H1 (cell line): ENCODE results near the gene ATP6V1C2. TPM values are rescaled to one million over a fixed set of nuclear protein-coding genes. Genes with fewer than 3 reads are reported as not detected.
A peak's percentile ranks its signal among the peaks of the same experiment; 100 is the strongest.

Source experiments
- CTCF ChIA-PET: fragments of 300-600 bp; sonication (Branson Sonifier 250); formaldehyde crosslinking; loops from one replicate; lab custom pipeline; 2021; ENCODE audit not compliant: partially characterized antibody; lab: Charles Lee
- POLR2A ChIA-PET: fragments of 300-600 bp; sonication (Branson Sonifier 250); formaldehyde crosslinking; loops from one replicate; lab custom pipeline; 2021; ENCODE audit warnings: inconsistent platforms; ENCODE audit not compliant: partially characterized antibody; lab: Charles Lee
- DNase-seq, 2 experiments: peaks; one replicate each; pipeline versions ENCODE4 v3.0.0 to v3.0.0-alpha.2; 2010 to 2022; ENCODE audit warnings: low spot score in 2 of 2, low read depth in 1 of 2, mixed read lengths in 1 of 2
- FAIRE-seq: peaks from 2 replicates; lab custom pipeline; 2011; peaks lifted over from hg19 to GRCh38; lab: Jason Lieb, UNC
- H2AFZ ChIP-seq: 2 replicates; pipeline ENCODE4 v1.8.1; 2012; ENCODE audit warnings: low read length, inconsistent platforms
- H2AK5ac ChIP-seq: 2 replicates; pipeline ENCODE4 v1.6.1; 2013; ENCODE audit warnings: low read depth, low read length
- H2BK120ac ChIP-seq: replicated peaks from 2 replicates; pipeline ENCODE3; 2013; ENCODE audit warnings: low read depth, low read length, inconsistent platforms
- H2BK12ac ChIP-seq: 2 replicates; pipeline ENCODE4 v1.6.1; 2013; ENCODE audit warnings: low read depth, low read length
- H2BK15ac ChIP-seq: 2 replicates; pipeline ENCODE4 v1.6.1; 2013; ENCODE audit warnings: low read length
- H2BK20ac ChIP-seq: 2 replicates; pipeline ENCODE4 v1.6.1; 2013; ENCODE audit warnings: low read length
- H2BK5ac ChIP-seq: 2 replicates; pipeline ENCODE4 v1.6.1; 2013; ENCODE audit warnings: low read depth, low read length
- H3K14ac ChIP-seq: 2 replicates; pipeline ENCODE4 v1.6.1; 2013; ENCODE audit warnings: inconsistent platforms; ENCODE audit not compliant: insufficient read length
- H3K18ac ChIP-seq: 2 replicates; pipeline ENCODE4 v1.6.1; 2013; ENCODE audit warnings: low read length; ENCODE audit errors: extremely low read depth
- H3K23ac ChIP-seq: 2 replicates; pipeline ENCODE4 v1.6.1; 2013; ENCODE audit warnings: inconsistent platforms; ENCODE audit not compliant: insufficient read length
- H3K23me2 ChIP-seq: 2 replicates; pipeline ENCODE4 v1.6.1; 2013; ENCODE audit warnings: low read depth, low read length
- H3K27ac ChIP-seq: 2 replicates; pipeline ENCODE4 v1.6.1; 2011; ENCODE audit warnings: low read depth, low read length, inconsistent platforms
- H3K27me3 ChIP-seq, 4 experiments: replicated peaks in 1 of 4; 1 replicate in 1 of 4; 2 replicates in 3 of 4; pipeline versions ENCODE4 v1.6.1 to v1.8.1; 2011 to 2013; ENCODE audit warnings: low read length in 3 of 4, mild to moderate bottlenecking in 3 of 4, inconsistent platforms in 2 of 4, mixed read lengths in 2 of 4, moderate library complexity in 1 of 4; ENCODE audit not compliant: control insufficient read depth in 3 of 4, insufficient read depth in 3 of 4; ENCODE audit errors: extremely low read depth in 1 of 4
- H3K36me3 ChIP-seq, 4 experiments: 2 replicates each; pipeline versions ENCODE4 v1.6.1 to v1.8.1; 2011 to 2013; ENCODE audit warnings: mild to moderate bottlenecking in 4 of 4, low read length in 3 of 4, moderate library complexity in 2 of 4, control low read depth in 1 of 4, inconsistent platforms in 1 of 4; ENCODE audit not compliant: insufficient read depth in 4 of 4, control insufficient read depth in 2 of 4
- H3K4ac ChIP-seq: replicated peaks from 2 replicates; pipeline ENCODE3; 2013; ENCODE audit warnings: low read length, low read depth, mixed read lengths, inconsistent platforms; ENCODE audit not compliant: insufficient read length
- H3K4me1 ChIP-seq, 4 experiments: replicated peaks in 1 of 4; 1 replicate in 1 of 4; 2 replicates in 3 of 4; pipeline versions ENCODE4 v1.6.1 to v1.8.1; 2011 to 2013; ENCODE audit warnings: low read length in 3 of 4, inconsistent platforms in 2 of 4, mixed read lengths in 1 of 4; ENCODE audit not compliant: insufficient read depth in 4 of 4, control insufficient read depth in 3 of 4
- H3K4me2 ChIP-seq, 2 experiments: 2 replicates each; pipeline versions ENCODE4 v1.6.1 to v1.8.1; 2011 to 2013; ENCODE audit warnings: low read depth in 2 of 2, low read length in 2 of 2, control low read depth in 1 of 2, inconsistent platforms in 1 of 2, mild to moderate bottlenecking in 1 of 2; ENCODE audit not compliant: insufficient read depth in 1 of 2
- H3K4me3 ChIP-seq, 4 experiments: fragments of 200-600, 300-600 bp in 1 of 4; sonication (generic), shearing (Covaris generic), sonication (Bioruptor Twin) in 1 of 4; 2 replicates each; pipeline versions ENCODE4 v1.5.1 to v1.8.1; 2011 to 2016; ENCODE audit warnings: low read length in 4 of 4, low read depth in 3 of 4, control low read depth in 2 of 4, inconsistent platforms in 2 of 4, mild to moderate bottlenecking in 2 of 4, mixed read lengths in 1 of 4, moderate library complexity in 1 of 4; ENCODE audit not compliant: insufficient read depth in 2 of 4; ENCODE audit errors: extremely low read depth in 1 of 4
- H3K56ac ChIP-seq: replicated peaks from 2 replicates; pipeline ENCODE3; 2013; ENCODE audit warnings: low read depth, mild to moderate bottlenecking, mixed read lengths, low read length, inconsistent platforms; ENCODE audit not compliant: insufficient read length
- H3K79me1 ChIP-seq: 2 replicates; pipeline ENCODE4 v1.6.1; 2013; ENCODE audit warnings: low read depth, low read length, control low read depth
- H3K79me2 ChIP-seq, 2 experiments: 2 replicates each; pipeline versions ENCODE4 v1.6.1 to v1.8.1; 2012 to 2013; ENCODE audit warnings: low read length in 2 of 2, mild to moderate bottlenecking in 2 of 2, inconsistent platforms in 1 of 2; ENCODE audit not compliant: insufficient read depth in 2 of 2, control insufficient read depth in 1 of 2
- H3K9ac ChIP-seq, 4 experiments: replicated peaks in 1 of 4; 1 replicate in 1 of 4; 2 replicates in 3 of 4; pipeline versions ENCODE4 v1.6.1 to v1.8.1; 2011 to 2013; ENCODE audit warnings: low read depth in 3 of 4, low read length in 3 of 4, control low read depth in 2 of 4, mild to moderate bottlenecking in 2 of 4, moderate library complexity in 2 of 4, inconsistent platforms in 1 of 4; ENCODE audit errors: extremely low read depth in 1 of 4
- H3K9me3 ChIP-seq, 2 experiments: 2 replicates each; pipeline versions ENCODE4 v1.6.1 to v1.8.1; 2012 to 2013; ENCODE audit warnings: mild to moderate bottlenecking in 2 of 2, moderate library complexity in 2 of 2, control low read depth in 1 of 2, inconsistent platforms in 1 of 2, low read depth in 1 of 2, low read length in 1 of 2, mixed read lengths in 1 of 2; ENCODE audit not compliant: insufficient read depth in 2 of 2
- H4K20me1 ChIP-seq, 2 experiments: replicated peaks in 1 of 2; 2 replicates each; pipeline versions ENCODE3 to v1.8.1; 2011 to 2013; ENCODE audit warnings: inconsistent platforms in 2 of 2, low read length in 2 of 2, mild to moderate bottlenecking in 1 of 2; ENCODE audit not compliant: insufficient read depth in 2 of 2, control insufficient read depth in 1 of 2
- H4K5ac ChIP-seq: 2 replicates; pipeline ENCODE4 v1.6.1; 2013; ENCODE audit warnings: low read length, low read depth, mixed read lengths, inconsistent platforms; ENCODE audit not compliant: insufficient read length
- H4K8ac ChIP-seq: 2 replicates; pipeline ENCODE4 v1.8.0; 2013; ENCODE audit warnings: mild to moderate bottlenecking, moderate library complexity, low read length, inconsistent platforms; ENCODE audit not compliant: insufficient read depth; ENCODE audit errors: extremely low read depth
- H4K91ac ChIP-seq: replicated peaks from 2 replicates; pipeline ENCODE3; 2013; ENCODE audit warnings: low read length, mixed read lengths, inconsistent platforms; ENCODE audit not compliant: insufficient read length
- ASH2L ChIP-seq: fragments of 200-600, 300-600 bp; sonication (generic); IDR thresholded peaks from one replicate; pipeline ENCODE4 v1.7.1; 2017; ENCODE audit warnings: low read length
- EZH2 ChIP-seq: fragments of 200-600 bp; sonication (generic); IDR thresholded peaks from 2 replicates; pipeline ENCODE4 v1.7.1; 2012; ENCODE audit warnings: low read depth, mild to moderate bottlenecking, moderate library complexity, low read length, inconsistent platforms; ENCODE audit not compliant: severe bottlenecking
- FOSL1 ChIP-seq: IDR thresholded peaks from 2 replicates; pipeline ENCODE4 v1.6.1; 2011; ENCODE audit warnings: mild to moderate bottlenecking, low read depth, low read length, moderate library complexity; ENCODE audit not compliant: insufficient read depth
- GABPA ChIP-seq: IDR thresholded peaks from 2 replicates; pipeline ENCODE4 v1.6.1; 2011; ENCODE audit warnings: mild to moderate bottlenecking, low read length, moderate library complexity, borderline replicate concordance; ENCODE audit not compliant: insufficient read depth
- PHF8 ChIP-seq: fragments of 200-600 bp; sonication (generic); conservative IDR thresholded peaks from 2 replicates; pipeline ENCODE4 v1.7.1; 2012; ENCODE audit warnings: low read depth, mild to moderate bottlenecking, inconsistent platforms, low read length, moderate library complexity
- RAD21 ChIP-seq, 2 experiments: IDR thresholded peaks in 1 of 2; conservative IDR thresholded peaks in 1 of 2; 2 replicates each; pipeline ENCODE4 v1.6.1; 2011; ENCODE audit warnings: low read depth in 2 of 2, low read length in 2 of 2, improper control_type of control experiment in 1 of 2, inconsistent platforms in 1 of 2, mild to moderate bottlenecking in 1 of 2, moderate library complexity in 1 of 2
- SP4 ChIP-seq: IDR thresholded peaks from 2 replicates; pipeline ENCODE4 v1.6.1; 2012; ENCODE audit warnings: low read length, inconsistent platforms
- TBP ChIP-seq: IDR thresholded peaks from 2 replicates; pipeline ENCODE4 v1.6.1; 2011; ENCODE audit warnings: low read depth, low read length, improper control_type of control experiment
- TEAD4 ChIP-seq: IDR thresholded peaks from 2 replicates; pipeline ENCODE4 v1.6.1; 2012; ENCODE audit warnings: low read depth, low read length, inconsistent platforms, mixed read lengths
- YY1 ChIP-seq: IDR thresholded peaks from 2 replicates; pipeline ENCODE4 v1.6.1; 2011; ENCODE audit warnings: low read depth, mild to moderate bottlenecking, low read length
- WGBS, 2 experiments: shearing (Covaris generic) in 1 of 2; methylation state at CpG; one replicate each; pipeline versions ENCODE4 v1.1.6 to v1.1.7; 2013 to 2015; ENCODE audit warnings: low lambda C conversion rate in 2 of 2, mixed read lengths in 2 of 2, inconsistent platforms in 1 of 2, low coverage in 1 of 2, missing lambda C conversion rate in 1 of 2; ENCODE audit not compliant: insufficient replicate concordance in 2 of 2, insufficient coverage in 1 of 2, insufficient read length in 1 of 2; ENCODE audit errors: extremely low coverage in 1 of 2, missing lambda C conversion rate in 1 of 2; 5-methylcytosine and 5-hydroxymethylcytosine counted together
- polyA plus RNA-seq, 7 experiments: library from polyadenylated mRNA; depleted of rRNA in 3 of 7; stranded (reverse) in 5 of 7; unstranded in 2 of 7; fragments of >200 nt in 5 of 7; fragments of 200-250 nt in 2 of 7; gene quantifications; 1 replicate in 5 of 7; 2 replicates in 1 of 7; 4 replicates in 1 of 7; pipeline versions ENCODE4 v1.2.1 to v1.2.3, GENCODE V29; 2011 to 2013; ENCODE audit warnings: missing spikeins in 2 of 7, mixed read lengths in 2 of 7
- total RNA-seq: library from RNA; stranded (reverse); fragmentation: NEBNext Ultra II Directional; extraction: Animal tissue kit (Norgen Biotek cat#: 25700); gene quantifications from 2 replicates; pipeline ENCODE4 v1.2.1, GENCODE V29; 2021
- TF ChIP-seq, protein P1 (sequence below): IDR thresholded peaks from 2 replicates; pipeline ENCODE4 v1.6.1; 2012; ENCODE audit warnings: inconsistent platforms

Gene ATP6V1C2
- total and polyA plus RNA-seq, 2 of the 8 experiments (the other 6 are each of a cell fraction or from before 2014, with no cell fraction given) = 0.29 to 0.74 TPM

GRCh38 chr2:10832203-10832936, 110.9 kb downstream of the ATP6V1C2 start:
- DNase-seq (peak; percentile 70 to 96), FAIRE-seq (peak; percentile 70)
- ChIA-PET CTCF (interaction anchor here (0.6 to 11.2 kb wide), 85 partner anchors 9 to 866 kb away, joined by 3 to 234 read pairs (median 4); partner anchors contain the start of genes KCNF1 and PDIA6), POLR2A (interaction anchor here (0.6 to 1.7 kb wide), 5 partner anchors 10 to 298 kb away, joined by 3 to 6 read pairs (median 4); partner anchors contain the start of gene PDIA6)
- H4K91ac ChIP-seq = no peak overlapping the region
- H3K14ac ChIP-seq = no peak overlapping the region
- H3K18ac ChIP-seq = peak overlapping the region; percentile 97
- no peaks in the 10 kb centered on the region for H3K36me3 ChIP-seq
- no peak overlapping the region for H2AK5ac ChIP-seq
- peak overlapping the region in 2 of 4 experiments; percentile 36 to 52; a peak in 4 of 8 replicates for H3K4me3 ChIP-seq
- no peak overlapping the region for H3K56ac ChIP-seq
- H3K27ac ChIP-seq = no peak overlapping the region
- no peaks in the 10 kb centered on the region for H3K79me1 ChIP-seq
- H3K23ac ChIP-seq = no peak overlapping the region
- H3K23me2 ChIP-seq = no peaks in the 10 kb centered on the region
- peak overlapping the region; percentile 73 for H3K4ac ChIP-seq
- H3K79me2 ChIP-seq = no peaks in the 10 kb centered on the region
- H4K5ac ChIP-seq = no peak overlapping the region
- WGBS, 2 experiments = 19% methylated on average over 27 of the region's 30 CpGs; no CpG with 5 or more reads in 1 of the 2 experiments
- H3K27me3 ChIP-seq = peaks cover 0 to 7% (median 4%) of the 10 kb centered on the region in 4 experiments; a peak in 3 of 7 replicates
- H2BK20ac ChIP-seq = no peak overlapping the region
- H3K4me1 ChIP-seq = peaks cover 0 to 7% (median 4%) of the 10 kb centered on the region in 4 experiments; a peak in 5 of 7 replicates
- H2BK5ac ChIP-seq = no peak overlapping the region
- no peaks in the 10 kb centered on the region for H4K20me1 ChIP-seq
- peak overlapping the region; percentile 28; the same call in 1 of the 2 replicates for H2BK12ac ChIP-seq
- peak overlapping the region; percentile 74; the same call in 1 of the 2 replicates for H2AFZ ChIP-seq
- no peak overlapping the region for H2BK15ac ChIP-seq
- H3K9me3 ChIP-seq = no peaks in the 10 kb centered on the region
- H2BK120ac ChIP-seq = no peak overlapping the region
- H4K8ac ChIP-seq = no peak overlapping the region
- H3K4me2 ChIP-seq = peak overlapping the region in 1 of 2 experiments; percentile 74; a peak in 3 of 4 replicates
- no peak overlapping the region for H3K9ac ChIP-seq
- no peak for TF ChIP-seq PHF8
- no peak for TF ChIP-seq EZH2
- TF ChIP-seq FOSL1 = no peak
- peak; percentile 53; the same call in 1 of the 2 replicates for TF ChIP-seq GABPA
- 0 out of 2 replicates have a peak, but pooled peaks have one; percentile 50 for TF ChIP-seq YY1
- TF ChIP-seq TBP = no peak
- TF ChIP-seq, protein P1, sequence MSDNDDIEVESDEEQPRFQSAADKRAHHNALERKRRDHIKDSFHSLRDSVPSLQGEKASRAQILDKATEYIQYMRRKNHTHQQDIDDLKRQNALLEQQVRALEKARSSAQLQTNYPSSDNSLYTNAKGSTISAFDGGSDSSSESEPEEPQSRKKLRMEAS = peak; percentile 95
- TF ChIP-seq TEAD4 = no peak
- TF ChIP-seq ASH2L = no peak
- TF ChIP-seq RAD21 (IDR thresholded peaks at IDR 0.05 in 1 of 2, conservative IDR thresholded peaks at IDR 0.05 in 1 of 2; ENCODE audit: low read depth in 2 of 2, low read length in 2 of 2) = peak; percentile 95 to 97
- no peak for TF ChIP-seq SP4
